ENCODE data around the gene TIMP2.

Gene TIMP2

GRCh38 chr17:78954684-78955083, 29.5 kb upstream of the TIMP2 start:
- DNase-seq (ENCODE audit: low read depth): no peak
- no peak overlapping the region for H3K4me3 ChIP-seq (ENCODE audit: low read length)
- TF ChIP-seq CTCF (conservative IDR thresholded peaks at IDR 0.05; ENCODE audit: low read depth, low read length): no peak

GRCh38 chr17:78953356-78954350, 28.5 kb upstream of the TIMP2 start:
- TF ChIP-seq CTCF (conservative IDR thresholded peaks at IDR 0.05; ENCODE audit: low read depth, low read length): no peak
- no peak overlapping the region for H3K4me3 ChIP-seq (ENCODE audit: low read length)
- DNase-seq (ENCODE audit: low read depth): no peak

- H3K4me3 ChIP-seq (ENCODE audit: low read length): no peak overlapping the region
- TF ChIP-seq CTCF (conservative IDR thresholded peaks at IDR 0.05; ENCODE audit: low read depth, low read length): no peak
- DNase-seq (ENCODE audit: low read depth): no peak
Observed at GRCh38 chr17:78952706-78953105, 27.5 kb upstream of the TIMP2 start.

- no peak for TF ChIP-seq CTCF (conservative IDR thresholded peaks at IDR 0.05; ENCODE audit: low read depth, low read length)
- no peak for DNase-seq (ENCODE audit: low read depth)
- H3K4me3 ChIP-seq (ENCODE audit: low read length): no peak overlapping the region
Observed at GRCh38 chr17:78951967-78952551, 26.9 kb upstream of the TIMP2 start.

- DNase-seq (ENCODE audit: low read depth): no peak
- no peak for TF ChIP-seq CTCF (conservative IDR thresholded peaks at IDR 0.05; ENCODE audit: low read depth, low read length)
- H3K4me3 ChIP-seq (ENCODE audit: low read length): no peak overlapping the region
Observed at GRCh38 chr17:78950870-78951269, 25.7 kb upstream of the TIMP2 start.

GRCh38 chr17:78947235-78948149, 22.3 kb upstream of the TIMP2 start:
- no peak overlapping the region for H3K4me3 ChIP-seq (ENCODE audit: low read length)
- DNase-seq (ENCODE audit: low read depth): no peak
- no peak for TF ChIP-seq CTCF (conservative IDR thresholded peaks at IDR 0.05; ENCODE audit: low read depth, low read length)

Data from retinal pigment epithelial cell (primary cell).